PC-9 (cell line): Measurements from ENCODE around the gene ACTG1. TPM values are rescaled to one million over a fixed set of nuclear protein-coding genes. Genes with fewer than 3 reads are reported as not detected.

ENCODE experiments used
- BruUV-seq: library from RNA; stranded (reverse); fragments of 400-500 nt; replicated peaks from 2 replicates; lab custom pipeline; 2021; lab: Mats Ljungman, UMichigan
- CTCF ChIA-PET: fragments of 300-600 bp; sonication (Branson Sonifier 250); formaldehyde crosslinking; loops from one replicate; lab custom pipeline; 2022; ENCODE audit warnings: antibody characterized with exemption; lab: Charles Lee
- POLR2A ChIA-PET: fragments of 300-600 bp; sonication (Branson Sonifier 250); formaldehyde crosslinking; loops from one replicate; lab custom pipeline; 2022; ENCODE audit warnings: antibody characterized with exemption; ENCODE audit not compliant: unreplicated experiment; lab: Charles Lee
- DNase-seq, 2 experiments: peaks; one replicate each; pipeline versions ENCODE4 v3.0.0 to v3.0.0-alpha.2; 2015 to 2022; ENCODE audit warnings: mixed read lengths in 1 of 2
- H2AFZ ChIP-seq: fragments of 200-600 bp; sonication (generic); 2 replicates; pipeline ENCODE4 v1.8.1; 2017; ENCODE audit warnings: antibody characterized with exemption
- H3F3A ChIP-seq: fragments of 200-600 bp; sonication (generic); 2 replicates; pipeline ENCODE4 v1.8.1; 2017; ENCODE audit warnings: antibody characterized with exemption, mild to moderate bottlenecking, low read depth; ENCODE audit not compliant: insufficient read depth
- H3K27ac ChIP-seq: fragments of 200-600 bp; sonication (generic); 2 replicates; pipeline ENCODE4 v1.6.1; 2016; ENCODE audit warnings: mixed run types
- H3K27me3 ChIP-seq: fragments of 200-600 bp; sonication (generic); 2 replicates; pipeline ENCODE4 v1.6.1; 2016; ENCODE audit warnings: low read depth, mixed run types; ENCODE audit not compliant: insufficient read depth
- H3K36me3 ChIP-seq: fragments of 200-600 bp; sonication (generic); 2 replicates; pipeline ENCODE4 v1.6.1; 2016; ENCODE audit warnings: low read depth, mixed run types
- H3K4me1 ChIP-seq: fragments of 200-600 bp; sonication (generic); replicated peaks from 2 replicates; pipeline ENCODE4 v1.6.1; 2016; ENCODE audit warnings: mixed run types; ENCODE audit not compliant: insufficient read depth
- H3K4me2 ChIP-seq: fragments of 200-600 bp; sonication (generic); 2 replicates; pipeline ENCODE4 v1.6.1; 2017; ENCODE audit warnings: mixed run types
- H3K4me3 ChIP-seq: fragments of 200-600 bp; sonication (generic); 2 replicates; pipeline ENCODE4 v1.6.1; 2016; ENCODE audit warnings: mixed run types
- H3K79me2 ChIP-seq: fragments of 200-600 bp; sonication (generic); 2 replicates; pipeline ENCODE4 v1.6.1; 2017; ENCODE audit warnings: low read depth, mixed run types
- H3K9me2 ChIP-seq: fragments of 200-600 bp; sonication (generic); 2 replicates; pipeline ENCODE4 v1.8.1; 2017; ENCODE audit warnings: mild to moderate bottlenecking; ENCODE audit not compliant: insufficient read depth
- H3K9me3 ChIP-seq: fragments of 200-600 bp; sonication (generic); 2 replicates; pipeline ENCODE4 v1.8.1; 2016; ENCODE audit warnings: low read depth; ENCODE audit not compliant: insufficient read depth
- H4K20me1 ChIP-seq: fragments of 200-600 bp; sonication (generic); 2 replicates; pipeline ENCODE4 v1.8.1; 2017; ENCODE audit not compliant: insufficient read depth
- EZH2 ChIP-seq: fragments of 200-600 bp; sonication (generic); IDR thresholded peaks from 2 replicates; pipeline ENCODE4 v1.8.0; 2017; ENCODE audit warnings: antibody characterized with exemption, low read depth
- intact Hi-C: fragments of 100-400 bp; cut with micrococcal nuclease; formaldehyde crosslinking; loops from one replicate; pipeline ENCODE4 v1.10.0; 2022; ENCODE audit not compliant: unreplicated experiment
- total RNA-seq: library from RNA; stranded (reverse); gene quantifications from 2 replicates; pipeline ENCODE4 v1.2.3, GENCODE V29; 2021
- TF ChIP-seq, protein P1 (sequence below): fragments of 200-600 bp; sonication (generic); conservative IDR thresholded peaks from 2 replicates; pipeline ENCODE4 v1.6.1; 2017; ENCODE audit warnings: mixed run types, antibody characterized with exemption, mild to moderate bottlenecking, moderate library complexity

ACTG1 gene
- total RNA-seq, 1 experiment from 2014 or later, result 3,629 TPM

DNA sequence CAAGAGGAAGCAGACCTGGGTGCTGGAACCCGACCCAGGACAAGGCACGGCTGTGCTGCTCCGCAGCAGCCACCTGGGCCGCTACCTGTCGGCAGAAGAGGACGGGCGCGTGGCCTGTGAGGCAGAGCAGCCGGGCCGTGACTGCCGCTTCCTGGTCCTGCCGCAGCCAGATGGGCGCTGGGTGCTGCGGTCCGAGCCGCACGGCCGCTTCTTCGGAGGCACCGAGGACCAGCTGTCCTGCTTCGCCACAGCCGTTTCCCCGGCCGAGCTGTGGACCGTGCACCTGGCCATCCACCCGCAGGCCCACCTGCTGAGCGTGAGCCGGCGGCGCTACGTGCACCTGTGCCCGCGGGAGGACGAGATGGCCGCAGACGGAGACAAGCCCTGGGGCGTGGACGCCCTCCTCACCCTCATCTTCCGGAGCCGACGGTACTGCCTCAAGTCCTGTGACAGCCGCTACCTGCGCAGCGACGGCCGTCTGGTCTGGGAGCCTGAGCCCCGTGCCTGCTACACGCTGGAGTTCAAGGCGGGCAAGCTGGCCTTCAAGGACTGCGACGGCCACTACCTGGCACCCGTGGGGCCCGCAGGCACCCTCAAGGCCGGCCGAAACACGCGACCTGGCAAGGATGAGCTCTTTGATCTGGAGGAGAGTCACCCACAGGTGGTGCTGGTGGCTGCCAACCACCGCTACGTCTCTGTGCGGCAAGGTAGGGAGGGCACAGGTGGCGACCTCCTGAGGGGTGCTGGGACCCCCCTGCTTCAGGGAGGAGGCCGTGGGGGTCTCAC is 16.2 kb upstream of the ACTG1 start:
- POLR2A ChIA-PET, result interaction anchor here (0.6 to 1.5 kb wide), 2 partner anchors 10 to 331 kb away, joined by 3 to 5 read pairs; no protein-coding TSS in a partner anchor

DNA sequence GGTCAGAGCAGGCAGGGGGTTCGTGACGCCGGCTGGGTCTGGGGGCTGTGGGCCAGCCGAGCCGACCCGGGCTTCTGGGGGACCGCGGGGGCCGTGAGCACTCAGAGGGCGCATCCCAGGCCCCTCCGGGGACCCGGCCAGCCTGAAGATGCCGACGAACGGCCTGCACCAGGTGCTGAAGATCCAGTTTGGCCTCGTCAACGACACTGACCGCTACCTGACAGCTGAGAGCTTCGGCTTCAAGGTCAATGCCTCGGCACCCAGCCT is 15.7 kb upstream of the ACTG1 start:
- H3K4me3 ChIP-seq, result no peak overlapping the region

More for the DNA sequence above, 16.2 kb upstream of the ACTG1 start:
- no peaks in the 10 kb centered on the region for H3K79me2 ChIP-seq
- no TSS peak for BruUV-seq
- H3K27me3 ChIP-seq, result peaks cover 8% of the 10 kb centered on the region; the same call in 1 of the 2 replicates
- no peaks in the 10 kb centered on the region for H3K4me1 ChIP-seq
- no peak overlapping the region for H3K4me3 ChIP-seq
- H3K36me3 ChIP-seq, result no peaks in the 10 kb centered on the region
- H4K20me1 ChIP-seq, result no peaks in the 10 kb centered on the region
- H3K9me2 ChIP-seq, result no peaks in the 10 kb centered on the region
- TF ChIP-seq, protein P1, sequence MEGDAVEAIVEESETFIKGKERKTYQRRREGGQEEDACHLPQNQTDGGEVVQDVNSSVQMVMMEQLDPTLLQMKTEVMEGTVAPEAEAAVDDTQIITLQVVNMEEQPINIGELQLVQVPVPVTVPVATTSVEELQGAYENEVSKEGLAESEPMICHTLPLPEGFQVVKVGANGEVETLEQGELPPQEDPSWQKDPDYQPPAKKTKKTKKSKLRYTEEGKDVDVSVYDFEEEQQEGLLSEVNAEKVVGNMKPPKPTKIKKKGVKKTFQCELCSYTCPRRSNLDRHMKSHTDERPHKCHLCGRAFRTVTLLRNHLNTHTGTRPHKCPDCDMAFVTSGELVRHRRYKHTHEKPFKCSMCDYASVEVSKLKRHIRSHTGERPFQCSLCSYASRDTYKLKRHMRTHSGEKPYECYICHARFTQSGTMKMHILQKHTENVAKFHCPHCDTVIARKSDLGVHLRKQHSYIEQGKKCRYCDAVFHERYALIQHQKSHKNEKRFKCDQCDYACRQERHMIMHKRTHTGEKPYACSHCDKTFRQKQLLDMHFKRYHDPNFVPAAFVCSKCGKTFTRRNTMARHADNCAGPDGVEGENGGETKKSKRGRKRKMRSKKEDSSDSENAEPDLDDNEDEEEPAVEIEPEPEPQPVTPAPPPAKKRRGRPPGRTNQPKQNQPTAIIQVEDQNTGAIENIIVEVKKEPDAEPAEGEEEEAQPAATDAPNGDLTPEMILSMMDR, result no peak
- no peak for TF ChIP-seq EZH2
- H3K27ac ChIP-seq, result no peak overlapping the region
- CTCF ChIA-PET, result no interaction called here
- no peak overlapping the region for H2AFZ ChIP-seq
- H3K4me2 ChIP-seq, result no peak overlapping the region
- H3K9me3 ChIP-seq, result no peaks in the 10 kb centered on the region
- peak in 1 of 2 experiments; percentile 12 for DNase-seq
- no peaks in the 10 kb centered on the region for H3F3A ChIP-seq
- intact Hi-C loops, result no loop called here

DNA sequence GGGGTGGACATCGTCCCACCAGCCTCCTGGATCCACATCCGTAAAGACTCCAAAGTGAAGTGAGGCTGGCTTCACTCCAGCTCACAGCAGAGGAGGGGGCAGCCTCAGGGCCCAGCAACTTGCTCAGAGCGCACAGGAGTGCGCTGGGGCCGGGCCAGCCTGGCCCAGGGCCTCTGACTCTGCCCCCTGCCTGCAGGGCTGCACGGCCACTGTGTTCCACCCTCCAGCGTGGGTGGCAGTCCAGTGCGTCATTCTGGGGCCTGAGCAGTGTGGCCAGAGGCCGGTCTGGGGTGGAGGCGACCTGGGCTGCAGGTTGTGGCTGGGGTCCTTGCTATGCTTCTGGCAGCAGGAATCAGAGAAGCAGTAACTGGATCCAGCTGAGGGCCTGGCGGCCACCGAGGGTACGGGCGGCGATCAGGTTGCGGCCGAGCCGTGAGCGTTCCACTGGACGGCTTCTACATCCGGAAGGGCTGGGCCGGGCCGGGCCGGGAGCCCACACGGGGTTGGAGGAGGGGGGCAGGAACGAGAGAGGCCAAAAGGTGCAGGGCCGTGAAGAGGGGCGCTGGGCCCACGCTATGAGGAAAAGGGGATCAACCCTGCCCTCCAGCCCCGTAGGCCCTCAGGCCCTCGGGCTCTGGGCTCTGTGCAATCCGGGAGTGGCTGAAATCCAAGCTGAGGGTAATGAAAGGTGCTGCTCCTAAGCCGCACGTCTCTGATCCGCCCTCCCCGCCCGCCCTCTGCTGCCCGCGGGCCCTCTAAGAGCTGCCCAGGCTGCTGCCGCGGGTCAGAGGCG is 15.2 kb upstream of the ACTG1 start, which contains the start of gene FSCN2:
Gene FSCN2, plus strand, starts transcription at position 787 of the 793 bp plus-strand sequence. CDS start 155 bp downstream, outside the sequence.
- Histone ChIP-seq H3K79me2 (no peaks in the 10 kb centered on the region), H2AFZ (no peak within 1 kb of the TSS), H3K9me3 (no peaks in the 10 kb centered on the region), H4K20me1 (no peaks in the 10 kb centered on the region), H3K4me3 (no peak within 1 kb of the TSS), H3K27ac (no peak within 1 kb of the TSS), H3K4me1 (no peaks in the 10 kb centered on the region), H3K4me2 (no peak within 1 kb of the TSS), H3F3A (no peaks in the 10 kb centered on the region), H3K9me2 (no peaks in the 10 kb centered on the region), H3K27me3 (peaks cover 8% of the 10 kb centered on the region; the same call in 1 of the 2 replicates), H3K36me3 (no peaks in the 10 kb centered on the region)
- intact Hi-C loops, result no loop called here
- ChIA-PET POLR2A (interaction anchor here (0.6 to 1.5 kb wide), 3 partner anchors 9 to 332 kb away, joined by 3 to 5 read pairs (median 4); no protein-coding TSS in a partner anchor), CTCF (no interaction called here)
- no TSS peak for BruUV-seq
- no peak for TF ChIP-seq EZH2
- TF ChIP-seq, protein P1, result no peak
- DNase-seq, result peak; percentile 34 to 52

More for the DNA sequence above, 15.7 kb upstream of the ACTG1 start:
- Histone ChIP-seq H3K9me2 (no peaks in the 10 kb centered on the region), H3K9me3 (no peaks in the 10 kb centered on the region), H3K27me3 (peaks cover 8% of the 10 kb centered on the region; the same call in 1 of the 2 replicates), H3K36me3 (no peaks in the 10 kb centered on the region), H4K20me1 (no peaks in the 10 kb centered on the region), H3K4me2 (no peak overlapping the region), H3K27ac (no peak overlapping the region), H3F3A (no peaks in the 10 kb centered on the region), H2AFZ (no peak overlapping the region), H3K79me2 (no peaks in the 10 kb centered on the region), H3K4me1 (no peaks in the 10 kb centered on the region)
- DNase-seq, result no peak
- CTCF ChIA-PET, result no interaction called here
- no TSS peak for BruUV-seq
- intact Hi-C loops, result no loop called here
- POLR2A ChIA-PET, result interaction anchor here (0.6 to 1.5 kb wide), 3 partner anchors 10 to 331 kb away, joined by 3 to 5 read pairs (median 4); no protein-coding TSS in a partner anchor
- no peak for TF ChIP-seq EZH2
- TF ChIP-seq, protein P1, result no peak
